GM21528 (cell line): ENCODE measurements around the gene OR8U1.
"Not testable (repeated sequence)": the region's sequence is repeated elsewhere in the genome, so short reads cannot be mapped to it uniquely, and the experiment has no call there.

ENCODE experiments used
- ATAC-seq: cut with Tn5 transposase; IDR thresholded peaks from one replicate; pipeline ENCODE4 v1.9.1; 2021; ENCODE audit warnings: mild to moderate bottlenecking, moderate library complexity; ENCODE audit not compliant: unreplicated experiment, low FRiP score

The OR8U1 gene

DNA sequence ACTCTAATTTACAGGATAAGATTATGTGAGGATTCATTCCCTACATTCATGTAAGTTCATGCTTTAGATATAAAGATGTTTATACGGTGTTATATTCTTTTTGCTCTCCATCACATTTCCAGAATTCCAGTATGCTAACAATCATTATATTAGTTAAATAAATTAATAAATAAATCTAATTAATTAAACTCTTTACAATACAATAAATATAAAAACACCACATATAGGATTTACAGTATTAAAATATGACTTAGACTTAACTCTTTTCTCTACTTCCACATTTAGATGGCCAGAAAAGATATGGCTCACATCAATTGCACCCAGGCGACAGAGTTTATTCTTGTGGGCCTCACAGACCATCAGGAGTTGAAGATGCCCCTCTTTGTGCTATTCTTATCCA, at the start of gene OR8U1:
OR8U1 (plus strand) TSS at position 301 of the 400 bp plus-strand sequence; CDS start at position 301, 0 bp downstream.
- no peak for ATAC-seq

DNA sequence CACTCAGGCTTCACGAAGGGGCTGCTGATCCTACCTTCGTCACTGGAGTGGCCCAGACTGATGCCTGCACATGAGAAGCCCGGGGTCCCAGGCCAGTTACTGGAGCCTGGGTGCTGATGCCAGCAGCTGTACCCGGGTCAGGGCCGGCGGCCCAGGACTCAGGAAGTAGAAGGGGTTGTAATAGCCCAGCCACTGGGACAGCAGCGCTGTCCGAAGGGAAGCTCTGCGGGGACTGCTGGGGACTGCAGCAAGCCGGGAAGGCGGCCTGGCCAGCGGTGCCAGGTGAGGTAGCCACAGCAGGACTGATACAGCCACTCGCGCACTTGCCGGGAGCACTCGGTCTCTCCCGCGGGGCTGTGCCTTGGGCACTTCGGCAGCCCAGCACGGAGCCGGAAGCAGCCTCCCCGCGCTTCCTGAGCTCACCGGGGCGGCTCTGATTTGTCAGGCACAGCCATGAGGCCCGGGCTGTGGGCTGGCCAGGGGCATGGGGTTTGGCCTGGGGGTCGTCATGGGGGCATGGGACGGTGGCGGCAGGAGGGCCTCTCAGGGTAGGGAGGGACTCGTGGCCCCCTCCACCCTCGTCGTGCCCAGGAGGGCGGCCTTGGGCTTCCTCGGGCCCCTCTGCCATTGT, 43.4 kb upstream of the OR8U1 start:
- ATAC-seq = no peak

DNA sequence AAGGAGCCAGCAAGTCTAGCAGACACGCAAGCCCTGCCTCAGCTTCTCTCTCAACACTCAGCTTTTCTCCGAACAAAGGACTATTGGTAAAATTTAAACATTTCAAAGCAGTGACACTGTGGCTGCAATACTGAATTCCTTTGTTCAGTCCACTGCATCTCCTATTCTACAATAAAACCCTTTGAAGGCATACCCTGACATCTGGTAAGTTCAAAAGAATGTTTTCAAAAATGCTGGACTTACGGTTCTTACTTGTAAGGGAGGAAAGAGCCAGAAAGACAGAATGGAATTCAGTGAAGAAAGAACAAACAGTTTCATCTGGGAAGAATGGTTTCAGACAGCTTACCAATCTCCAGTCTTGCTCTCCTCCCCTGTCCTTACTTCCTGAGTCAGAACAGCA, 42.3 kb upstream of the OR8U1 start:
- ATAC-seq = no peak

DNA sequence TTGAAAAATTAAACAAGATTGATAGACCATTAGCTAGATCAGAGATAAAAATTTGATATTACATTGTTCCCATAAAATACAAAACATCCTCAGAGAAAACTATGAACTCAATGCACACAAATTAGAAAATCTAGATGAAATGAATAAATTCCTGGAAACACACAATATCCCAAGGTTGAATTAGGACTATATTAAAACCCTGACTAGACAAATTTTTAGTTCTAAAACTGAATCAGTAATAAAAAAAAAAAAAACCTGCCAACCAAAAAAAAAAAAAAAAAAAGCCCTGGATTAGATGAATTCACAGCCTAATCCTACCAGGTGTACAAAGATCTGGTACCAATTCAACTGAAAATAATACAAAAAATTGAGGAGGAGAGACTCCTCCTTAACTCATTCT, 35.1 kb upstream of the OR8U1 start:
- no peak for ATAC-seq

DNA sequence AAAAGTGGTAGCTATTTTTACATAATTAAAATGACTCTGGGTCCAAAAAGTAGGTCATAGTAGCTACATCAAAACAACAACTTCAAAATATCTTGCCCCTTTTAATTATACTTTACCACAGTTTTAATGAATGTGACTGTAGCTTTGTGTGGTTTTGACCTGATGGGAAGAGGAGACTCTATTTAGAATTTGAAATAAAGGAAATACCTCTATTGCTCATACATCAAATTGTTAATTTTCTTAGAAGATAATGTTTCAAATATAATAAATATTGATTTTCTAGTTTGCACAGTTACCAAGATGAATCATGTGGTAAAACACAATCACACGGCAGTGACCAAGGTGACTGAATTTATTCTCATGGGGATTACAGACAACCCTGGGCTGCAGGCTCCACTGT, 29.7 kb upstream of the OR8U1 start, which contains the start of gene OR8K1:
OR8K1 (plus strand) TSS at position 301 of the 400 bp plus-strand sequence; CDS start at position 301, 0 bp downstream.
- no peak for ATAC-seq

DNA sequence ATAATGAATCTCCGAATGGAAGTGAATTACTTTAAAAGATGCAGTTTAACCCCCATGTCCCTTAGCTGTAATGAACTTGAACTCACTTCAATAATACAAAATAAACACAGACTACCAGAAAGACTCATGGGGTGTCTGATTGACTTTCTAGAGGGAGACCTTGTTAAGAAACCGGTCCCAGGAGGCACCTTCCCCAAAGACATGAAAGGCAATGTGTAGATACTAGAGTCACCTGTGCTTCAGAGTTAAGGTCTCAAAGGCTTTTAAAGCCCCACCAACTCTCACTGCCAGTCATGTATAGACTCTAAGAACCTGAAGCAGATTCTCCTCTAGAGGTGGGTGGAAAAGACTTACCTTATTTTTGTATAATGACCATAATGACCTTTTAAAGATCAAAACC, 21.4 kb upstream of the OR8U1 start, which contains the start of gene OR8J1:
OR8J1 (plus strand) TSS at position 301 of the 400 bp plus-strand sequence. CDS start 5,956 bp downstream, outside the sequence.
- no peak for ATAC-seq

DNA sequence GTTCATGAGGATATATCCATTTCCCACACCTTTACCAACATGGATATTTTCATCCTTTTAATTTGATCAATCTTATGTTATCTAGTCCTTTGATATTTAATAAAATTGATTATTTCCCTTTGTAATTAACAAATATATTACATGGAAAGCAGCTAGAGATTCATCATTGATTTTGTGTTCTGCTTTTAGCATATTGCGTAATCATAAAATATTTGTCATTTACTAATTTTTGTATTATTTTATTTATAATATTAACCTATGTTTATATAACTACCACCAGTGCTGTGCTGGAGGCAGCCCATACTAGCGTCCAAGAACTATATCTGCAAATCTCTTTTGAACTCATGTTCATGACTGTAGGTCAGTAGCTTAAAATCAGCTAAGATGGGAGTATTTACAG, 4.7 kb downstream of the OR8U1 start:
- ATAC-seq = no peak

DNA sequence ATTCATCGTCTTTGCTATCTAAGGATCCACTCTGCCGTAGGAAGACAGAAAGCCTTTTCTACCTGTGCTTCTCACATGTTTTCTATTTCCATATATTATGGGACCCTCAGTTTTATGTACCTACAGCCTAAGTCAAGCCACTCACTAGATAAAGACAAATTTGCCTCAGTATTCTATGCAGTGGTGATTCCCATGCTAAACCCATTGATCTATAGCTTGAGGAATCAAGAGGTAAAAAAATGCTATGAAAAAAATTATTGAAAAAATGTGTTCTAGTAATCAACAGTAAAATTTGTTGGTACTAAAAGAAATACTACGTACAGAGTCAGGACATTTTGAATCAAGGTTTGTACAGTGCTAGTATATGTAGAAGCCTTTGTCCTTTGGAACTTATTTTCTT, 19.0 kb downstream of the OR8U1 start:
- ATAC-seq = no peak

DNA sequence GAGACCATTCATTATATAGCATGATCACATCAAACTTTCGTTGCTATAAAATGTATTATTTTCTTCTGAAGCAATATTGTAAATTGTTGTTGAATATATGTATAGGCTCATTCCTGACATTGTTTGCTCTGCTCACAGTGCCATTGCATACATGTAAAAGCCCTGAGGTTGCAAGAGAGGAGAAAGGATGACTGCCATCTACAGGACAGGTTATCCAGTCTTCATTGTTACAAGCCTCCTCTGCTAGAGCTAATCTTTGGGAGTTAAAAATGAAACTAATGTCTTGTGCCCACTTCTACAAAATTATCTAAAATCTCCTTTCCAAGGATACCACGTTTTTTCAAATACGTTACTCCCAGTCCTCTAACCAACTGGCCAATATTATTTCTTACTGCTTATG, 20.6 kb downstream of the OR8U1 start:
- ATAC-seq = no peak

DNA sequence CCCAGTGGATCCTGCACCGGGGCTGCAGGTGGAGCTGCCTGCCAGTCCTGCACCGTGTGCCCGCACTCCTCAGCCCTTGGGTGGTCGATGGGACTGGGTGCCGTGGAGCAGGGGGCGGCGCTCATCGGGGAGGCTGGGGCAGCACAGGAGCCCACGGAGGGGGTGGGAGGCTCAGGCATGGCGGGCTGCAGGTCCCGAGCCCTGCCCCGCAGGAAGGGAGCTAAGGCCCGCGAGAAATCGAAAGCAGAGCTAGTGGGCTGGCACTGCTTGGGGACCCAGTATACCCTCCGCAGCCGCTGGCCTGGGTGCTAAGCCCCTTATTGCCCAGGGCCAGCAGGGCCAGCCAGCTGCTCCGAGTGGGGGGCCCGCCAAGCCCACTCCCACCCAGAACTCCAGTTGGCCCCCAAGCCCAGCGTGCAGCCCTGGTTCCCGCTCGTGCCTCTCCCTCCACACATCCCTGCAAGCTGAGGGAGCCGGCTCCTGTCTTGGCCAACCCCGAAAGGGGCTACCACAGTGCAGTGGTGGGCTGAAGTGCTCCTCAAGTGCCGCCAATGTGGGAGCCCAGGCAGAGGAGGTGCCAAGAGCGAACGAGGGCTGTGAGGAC, 26.5 kb downstream of the OR8U1 start:
- ATAC-seq = not testable (repeated sequence)

DNA sequence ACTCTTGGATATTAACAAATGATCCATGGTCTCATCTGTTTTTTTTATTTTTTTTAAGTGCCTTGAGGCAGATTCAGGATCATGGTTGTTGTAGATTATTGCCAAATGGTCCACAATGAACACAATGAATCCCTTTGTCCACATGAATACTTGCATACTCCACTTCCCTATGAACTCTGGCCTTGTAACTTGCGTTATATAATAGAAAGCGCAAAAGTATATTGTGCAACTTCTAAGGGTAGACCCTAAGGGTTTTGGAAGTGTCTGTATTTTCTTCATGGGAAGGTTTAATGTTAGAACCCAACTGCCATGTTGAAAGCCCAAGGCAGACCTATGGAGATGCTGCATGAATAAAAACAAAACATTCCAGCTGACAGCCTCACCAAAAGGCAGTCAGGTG, 29.0 kb downstream of the OR8U1 start:
- no peak for ATAC-seq

DNA sequence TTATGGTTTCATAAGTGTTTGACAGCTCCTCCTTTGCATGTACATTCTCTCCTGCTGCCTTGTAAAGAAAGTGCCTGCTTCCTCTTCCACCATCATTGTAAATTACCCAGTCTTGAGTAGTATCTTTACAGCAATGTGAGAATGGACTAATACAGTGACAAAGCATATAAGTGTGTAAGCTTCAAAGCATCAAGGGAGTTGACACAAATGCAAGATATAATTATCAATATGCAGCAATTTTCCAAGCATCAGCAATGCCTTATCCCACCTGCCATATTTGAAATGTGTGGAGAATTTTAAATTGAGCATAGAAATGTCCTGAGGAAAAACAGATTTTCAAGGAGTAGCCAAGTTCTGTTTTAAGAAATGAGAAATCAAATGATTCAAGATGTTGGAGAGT, 35.4 kb downstream of the OR8U1 start:
- ATAC-seq = no peak

DNA sequence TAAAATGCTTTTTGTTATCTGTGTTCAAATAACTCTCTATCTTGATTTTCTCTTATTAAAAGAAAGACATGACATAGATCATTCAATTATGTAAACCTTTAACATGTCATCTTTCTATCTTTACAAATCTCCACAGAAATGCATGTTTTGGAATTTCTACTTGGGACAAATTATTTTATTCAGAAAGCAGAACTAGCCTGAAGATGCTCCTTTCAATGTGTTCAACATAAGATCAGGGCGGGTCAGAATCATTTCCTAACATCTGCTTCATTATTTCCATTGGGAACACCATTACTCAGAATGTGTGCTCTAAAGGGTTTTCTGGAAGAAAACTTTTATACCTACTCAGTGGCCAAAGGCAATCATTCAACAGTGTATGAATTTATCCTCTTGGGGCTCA, 37.0 kb downstream of the OR8U1 start, which contains the start of gene OR5AL1:
OR5AL1 (plus strand) TSS at position 301 of the 400 bp plus-strand sequence.
- no peak for ATAC-seq
